Measurements from ENCODE around the gene ABCA4. TPM values are rescaled to one million over a fixed set of nuclear protein-coding genes. Genes with fewer than 3 reads are reported as not detected.

The ABCA4 gene
- total and polyA plus RNA-seq, 8 donors: 0.83 to 2.7 (median 1.6) TPM

DNA sequence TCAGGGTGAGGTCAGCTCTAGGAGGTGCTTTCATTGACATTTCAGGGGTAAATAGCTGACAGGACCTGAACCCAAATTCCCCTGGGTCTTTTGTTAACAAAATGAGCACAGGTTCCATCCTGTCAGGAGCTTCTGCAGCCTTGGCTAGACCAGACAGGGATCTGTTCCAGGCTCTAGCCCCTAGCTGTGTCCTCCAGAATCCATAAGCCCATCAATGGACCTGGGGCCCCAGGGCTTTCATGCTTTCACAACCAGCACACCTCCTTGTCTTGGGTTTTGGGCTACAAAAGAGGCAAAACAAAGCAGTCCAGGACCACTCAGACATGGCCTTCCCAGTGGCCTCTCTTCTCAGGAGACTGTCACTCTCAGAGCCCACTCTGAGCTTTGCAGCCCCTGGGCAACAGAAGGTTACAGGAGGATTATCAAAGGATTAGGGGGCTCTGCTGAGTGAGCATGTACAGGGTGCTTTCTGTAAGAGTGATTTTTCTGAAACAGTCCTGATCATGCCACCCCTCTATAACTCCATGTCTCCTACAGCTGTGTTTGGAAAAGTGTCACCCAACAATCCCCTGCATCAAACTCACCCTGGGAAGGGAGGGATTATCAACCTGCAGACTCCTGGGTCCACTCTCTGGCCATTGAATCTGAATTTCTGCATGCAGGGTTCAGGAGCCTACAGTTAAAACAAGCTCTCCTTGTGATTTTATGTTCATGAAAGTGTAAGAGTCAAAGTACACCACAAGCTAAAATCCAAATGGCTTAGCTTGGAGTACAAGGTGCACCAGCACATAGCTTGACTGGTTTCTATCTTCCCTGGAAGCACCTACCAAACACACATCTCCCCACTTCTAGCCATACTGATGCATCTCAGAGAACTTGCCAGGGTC, 144.0 kb downstream of the ABCA4 start:
- no peak for ATAC-seq

DNA sequence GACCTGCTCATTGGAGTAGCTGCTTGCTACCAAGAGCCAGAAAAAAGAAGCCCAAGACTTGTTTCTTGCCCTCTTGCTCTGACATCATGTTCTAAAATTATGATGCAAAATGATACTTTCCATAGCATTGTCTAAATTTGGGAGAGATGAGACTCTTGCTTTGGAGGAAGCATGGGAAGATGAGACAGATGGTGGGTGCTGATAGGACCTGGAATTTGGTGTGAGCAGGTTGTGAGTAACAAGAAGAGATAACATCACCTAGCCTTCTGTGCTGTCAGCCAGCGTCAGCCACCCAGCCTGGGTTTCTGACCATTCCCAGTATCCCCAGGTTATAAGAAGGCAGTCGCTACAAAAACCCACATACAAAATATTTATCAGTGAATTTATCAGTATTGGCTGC, 144.7 kb downstream of the ABCA4 start:
- no peaks in the 10 kb centered on the region for H3K4me1 ChIP-seq
- DNase-seq (no peak), ATAC-seq (no peak)
- H3K27me3 ChIP-seq: no peaks in the 10 kb centered on the region
- no peaks in the 10 kb centered on the region for H3K9me3 ChIP-seq
- TF ChIP-seq, protein P1, sequence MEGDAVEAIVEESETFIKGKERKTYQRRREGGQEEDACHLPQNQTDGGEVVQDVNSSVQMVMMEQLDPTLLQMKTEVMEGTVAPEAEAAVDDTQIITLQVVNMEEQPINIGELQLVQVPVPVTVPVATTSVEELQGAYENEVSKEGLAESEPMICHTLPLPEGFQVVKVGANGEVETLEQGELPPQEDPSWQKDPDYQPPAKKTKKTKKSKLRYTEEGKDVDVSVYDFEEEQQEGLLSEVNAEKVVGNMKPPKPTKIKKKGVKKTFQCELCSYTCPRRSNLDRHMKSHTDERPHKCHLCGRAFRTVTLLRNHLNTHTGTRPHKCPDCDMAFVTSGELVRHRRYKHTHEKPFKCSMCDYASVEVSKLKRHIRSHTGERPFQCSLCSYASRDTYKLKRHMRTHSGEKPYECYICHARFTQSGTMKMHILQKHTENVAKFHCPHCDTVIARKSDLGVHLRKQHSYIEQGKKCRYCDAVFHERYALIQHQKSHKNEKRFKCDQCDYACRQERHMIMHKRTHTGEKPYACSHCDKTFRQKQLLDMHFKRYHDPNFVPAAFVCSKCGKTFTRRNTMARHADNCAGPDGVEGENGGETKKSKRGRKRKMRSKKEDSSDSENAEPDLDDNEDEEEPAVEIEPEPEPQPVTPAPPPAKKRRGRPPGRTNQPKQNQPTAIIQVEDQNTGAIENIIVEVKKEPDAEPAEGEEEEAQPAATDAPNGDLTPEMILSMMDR (IDR thresholded peaks at IDR 0.05): no peak
- intact Hi-C loops (cut with DNase I): no loop called here
- no peaks in the 10 kb centered on the region for H3K36me3 ChIP-seq
- no peak overlapping the region for H3K27ac ChIP-seq
- no peak overlapping the region for H3K4me3 ChIP-seq

More for the DNA sequence above, 144.0 kb downstream of the ABCA4 start:
- Histone ChIP-seq H3K36me3 (no peaks in the 10 kb centered on the region), H3K27ac (no peak overlapping the region), H3K27me3 (no peaks in the 10 kb centered on the region), H3K9me3 (no peaks in the 10 kb centered on the region), H3K4me3 (no peak overlapping the region), H3K4me1 (no peaks in the 10 kb centered on the region)
- no peak for DNase-seq
- intact Hi-C loops (cut with DNase I): no loop called here
- TF ChIP-seq, protein P1 (IDR thresholded peaks at IDR 0.05): no peak

DNA sequence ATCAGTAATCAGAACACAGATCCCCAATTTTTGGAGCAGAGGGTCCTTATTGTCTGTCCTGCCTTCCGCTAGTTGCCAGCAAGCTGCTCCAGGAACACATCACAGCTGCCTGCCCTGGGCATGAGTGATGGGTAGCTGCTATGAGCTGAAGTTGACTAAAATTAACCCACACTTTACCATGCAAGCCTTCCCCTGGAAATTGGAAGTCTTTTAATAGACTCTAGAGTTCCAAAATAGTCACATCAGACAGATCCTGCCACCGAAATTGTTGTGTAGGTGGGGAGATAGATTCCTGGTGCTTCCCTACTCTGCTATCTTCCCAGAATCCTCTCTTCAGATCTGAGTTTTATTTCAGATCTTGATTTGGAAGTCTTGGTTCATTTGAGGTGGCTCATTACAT, 148.6 kb downstream of the ABCA4 start:
- DNase-seq (no peak), ATAC-seq (no peak)
- H3K36me3 ChIP-seq: no peaks in the 10 kb centered on the region
- no peaks in the 10 kb centered on the region for H3K27me3 ChIP-seq
- intact Hi-C loops (cut with DNase I): no loop called here
- no peak overlapping the region for H3K27ac ChIP-seq
- TF ChIP-seq, protein P1 (IDR thresholded peaks at IDR 0.05): no peak
- H3K4me1 ChIP-seq: no peaks in the 10 kb centered on the region
- H3K9me3 ChIP-seq: no peaks in the 10 kb centered on the region
- H3K4me3 ChIP-seq: no peak overlapping the region

DNA sequence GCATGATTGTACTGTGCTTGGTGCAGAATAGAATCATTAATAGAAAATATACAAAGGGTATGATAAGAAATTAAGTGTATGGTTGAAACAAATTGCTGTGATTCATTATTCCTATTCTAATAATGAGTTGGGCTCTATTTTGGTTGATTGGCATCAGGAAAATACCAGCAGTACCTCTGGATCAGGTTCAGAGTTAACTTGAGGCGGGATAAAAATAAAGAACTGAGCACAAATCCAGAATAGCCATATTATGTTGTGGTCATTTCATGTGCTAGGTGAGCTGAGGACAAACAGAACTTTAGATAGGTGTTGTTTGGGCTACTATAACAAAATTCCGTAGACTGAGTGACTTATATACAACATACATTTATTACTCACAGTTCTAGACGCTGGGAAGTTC, 151.1 kb downstream of the ABCA4 start:
- Histone ChIP-seq H3K4me3 (no peak overlapping the region), H3K27me3 (no peaks in the 10 kb centered on the region), H3K27ac (no peak overlapping the region), H3K9me3 (no peaks in the 10 kb centered on the region), H3K36me3 (no peaks in the 10 kb centered on the region), H3K4me1 (no peaks in the 10 kb centered on the region)
- intact Hi-C loops (cut with DNase I): no loop called here
- TF ChIP-seq, protein P1 (IDR thresholded peaks at IDR 0.05): no peak
- ATAC-seq: no peak
- no peak for DNase-seq

DNA sequence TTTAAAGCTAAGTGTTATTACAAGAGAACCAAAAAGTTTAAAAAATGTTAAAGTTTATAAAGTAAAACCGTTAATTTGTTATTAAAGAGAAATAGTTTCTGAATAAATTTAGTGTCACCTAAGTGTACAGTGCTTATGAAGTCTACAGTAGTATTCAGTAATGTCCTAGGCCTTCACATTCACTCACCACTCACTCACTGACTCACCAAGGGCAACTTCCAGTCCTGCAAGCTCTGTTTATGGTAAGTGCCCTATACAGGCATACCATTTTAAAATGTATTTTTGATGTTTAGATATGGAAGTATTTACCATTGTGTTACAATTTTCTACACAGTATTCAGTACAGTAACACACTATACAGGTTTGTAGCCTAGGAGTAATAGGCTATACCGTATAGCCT, 151.6 kb downstream of the ABCA4 start:
- H3K27ac ChIP-seq: no peak overlapping the region
- no peaks in the 10 kb centered on the region for H3K27me3 ChIP-seq
- intact Hi-C loops (cut with DNase I): no loop called here
- DNase-seq (no peak), ATAC-seq (no peak)
- H3K9me3 ChIP-seq: no peaks in the 10 kb centered on the region
- H3K36me3 ChIP-seq: no peaks in the 10 kb centered on the region
- H3K4me1 ChIP-seq: no peaks in the 10 kb centered on the region
- H3K4me3 ChIP-seq: no peak overlapping the region
- TF ChIP-seq, protein P1 (IDR thresholded peaks at IDR 0.05): no peak

Data from left lung (tissue), 10 donors.